Superior temporal gyrus (tissue), 1 donor: Measurements from ENCODE around the gene TMA7.
"Not testable (repeated sequence)": the region's sequence is repeated elsewhere in the genome, so short reads cannot be mapped to it uniquely, and the experiment has no call there.

ENCODE experiments used
- DNase-seq: peaks from one replicate; pipeline ENCODE4 v3.0.0-alpha.2; 2016; ENCODE audit errors: extremely low spot score

Gene TMA7

GRCh38 chr3:48435774-48436476, 4.1 kb upstream of the TMA7 start:
- DNase-seq, result peak; percentile 95

- DNase-seq, result no peak
These were observed 3.6 kb upstream of the TMA7 start for GRCh38 chr3:48436477-48436787.

DNA sequence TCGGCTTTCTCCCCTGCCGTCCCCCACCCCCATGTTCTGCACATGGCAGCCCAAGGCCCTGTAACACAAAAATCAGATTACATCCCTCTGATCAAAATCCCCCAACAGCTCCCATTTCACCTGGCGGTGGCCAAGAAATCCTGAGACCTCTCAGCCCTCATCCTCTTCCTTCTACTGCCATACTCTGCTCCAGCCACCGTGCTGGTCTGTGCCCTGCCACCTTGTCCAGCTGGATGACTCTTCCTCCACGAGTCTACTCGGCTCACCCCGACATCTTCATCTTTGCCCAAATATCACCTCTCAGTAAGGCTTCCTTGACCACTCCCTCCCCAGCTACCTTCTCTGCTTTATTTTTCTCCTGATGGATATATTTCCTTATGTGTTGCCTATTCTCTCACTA, 3.2 kb upstream of the TMA7 start:
- no peak for DNase-seq

- no peak for DNase-seq
These were observed 2.2 kb upstream of the TMA7 start for GRCh38 chr3:48437812-48438211.

GRCh38 chr3:48440590-48440958, 517 bp downstream of the TMA7 start:
- no peak for DNase-seq

DNA sequence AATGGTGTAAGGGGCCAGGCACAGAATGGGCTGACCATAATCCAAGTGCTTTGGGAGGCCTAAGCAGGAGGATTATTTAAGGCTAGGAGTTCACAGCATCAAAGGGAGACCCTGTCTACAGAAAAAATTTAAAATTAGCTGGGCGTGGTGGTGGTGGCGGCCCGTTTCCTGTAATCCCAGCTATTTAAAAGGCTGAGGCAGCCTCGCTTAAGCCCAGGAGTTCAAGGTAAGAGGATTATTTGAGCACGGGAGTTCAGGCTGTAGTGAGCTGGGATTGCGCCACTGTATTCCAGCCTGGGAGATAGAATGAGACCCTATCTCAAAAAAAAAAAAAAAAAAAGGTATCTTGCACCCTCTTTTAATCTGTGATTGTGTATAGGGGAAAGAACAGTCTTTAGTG, 1.9 kb downstream of the TMA7 start:
- DNase-seq, result no peak

DNA sequence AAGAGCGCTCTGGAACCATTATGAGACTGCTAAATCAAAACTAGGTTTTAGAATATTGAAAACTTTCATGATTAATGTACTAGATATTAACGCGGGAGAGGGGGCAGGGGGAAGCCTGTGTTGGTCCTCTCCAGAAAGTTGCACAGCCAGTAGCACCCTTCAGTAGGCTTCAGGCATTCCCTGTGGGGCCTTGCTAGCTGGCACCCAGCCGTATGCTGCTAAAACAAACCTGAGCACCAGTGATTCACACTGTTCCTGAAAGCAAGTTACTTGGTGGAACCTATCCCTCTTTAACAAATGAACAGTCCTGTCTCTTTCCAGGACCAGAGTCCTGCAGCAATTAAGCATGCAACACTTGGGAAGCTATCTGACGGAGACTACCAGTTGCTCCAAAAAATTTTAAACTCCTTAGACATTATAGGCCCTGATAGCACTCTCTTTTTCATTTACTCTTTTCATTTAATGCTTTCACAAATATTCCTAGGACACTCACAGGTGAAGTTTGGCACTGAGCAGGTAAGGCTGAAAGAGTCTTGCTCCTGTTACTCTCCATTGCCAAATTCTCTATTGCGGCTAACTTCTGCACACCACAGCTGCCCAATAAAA, 5.3 kb downstream of the TMA7 start:
- no peak for DNase-seq

- no peak for DNase-seq
These were observed 6.0 kb downstream of the TMA7 start for GRCh38 chr3:48446043-48446424.

- peak; percentile 88 for DNase-seq
These were observed 6.6 kb downstream of the TMA7 start, which contains the start of gene ATRIP for GRCh38 chr3:48446425-48447193. Gene ATRIP (plus strand): TSS chr3:48446737. CDS start chr3:48446846, 109 bp downstream.

DNA sequence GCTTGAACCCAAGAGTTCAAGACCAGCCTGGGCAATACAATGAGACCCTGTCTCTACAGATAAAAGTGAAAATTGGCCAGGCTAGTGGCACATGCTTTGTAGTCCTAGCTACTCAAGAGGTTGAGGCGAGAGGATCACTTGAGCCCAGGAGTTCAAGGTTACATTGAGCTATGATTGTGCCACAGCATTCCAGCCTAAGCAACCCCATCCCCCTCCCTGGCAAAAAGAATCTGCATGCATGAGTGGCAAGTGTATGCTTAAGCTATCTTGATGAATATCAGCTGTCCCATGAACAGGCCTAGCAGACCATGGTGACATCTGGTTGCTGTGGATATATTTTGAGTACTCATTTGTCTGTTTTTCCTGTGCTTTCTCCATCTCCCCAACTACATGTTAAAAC, 11.2 kb downstream of the TMA7 start:
- no peak for DNase-seq

GRCh38 chr3:48456456-48456855, 16.4 kb downstream of the TMA7 start:
- no peak for DNase-seq

- no peak for DNase-seq
These were observed 19.3 kb downstream of the TMA7 start for GRCh38 chr3:48459331-48459730.

DNA sequence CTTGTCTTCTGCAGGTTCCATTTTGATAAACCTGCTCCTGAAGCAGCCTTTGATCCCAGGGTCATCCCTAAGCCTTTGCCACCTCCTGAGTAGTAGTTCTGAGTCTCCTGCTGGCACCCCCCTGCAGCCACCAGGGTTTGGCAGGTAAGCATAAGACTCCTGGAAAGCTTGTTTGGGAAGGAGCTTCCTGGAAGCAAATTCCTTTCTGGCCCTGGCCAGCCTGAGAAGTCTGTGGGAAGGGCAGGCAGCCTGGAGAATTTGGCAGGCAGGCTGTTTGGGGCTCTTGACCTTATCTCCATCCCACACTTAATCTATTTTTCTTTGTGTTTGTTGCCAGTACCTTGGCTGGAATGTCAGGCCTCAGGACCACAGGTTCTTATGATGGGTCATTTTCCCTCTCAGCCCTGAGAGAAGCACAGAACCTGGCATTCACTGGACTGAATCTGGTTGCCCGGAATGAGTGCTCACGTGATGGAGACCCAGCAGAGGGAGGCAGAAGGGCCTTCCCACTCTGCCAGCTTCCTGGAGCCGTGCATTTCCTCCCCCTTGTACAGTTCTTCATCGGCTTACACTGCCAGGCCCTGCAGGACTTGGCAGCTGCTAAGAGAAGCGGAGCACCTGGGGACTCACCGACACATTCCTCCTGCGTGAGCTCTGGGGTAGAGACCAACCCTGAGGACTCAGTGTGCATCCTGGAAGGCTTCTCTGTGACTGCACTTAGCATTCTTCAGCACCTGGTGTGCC, 19.9 kb downstream of the TMA7 start:
- DNase-seq, result no peak

GRCh38 chr3:48460517-48460902, 20.5 kb downstream of the TMA7 start:
- no peak for DNase-seq

GRCh38 chr3:48461767-48462166, 21.7 kb downstream of the TMA7 start:
- not testable (repeated sequence) for DNase-seq

- DNase-seq, result no peak
These were observed 23.6 kb downstream of the TMA7 start for GRCh38 chr3:48463703-48464102.

- DNase-seq, result no peak
These were observed 24.7 kb downstream of the TMA7 start for GRCh38 chr3:48464713-48465221.

DNA sequence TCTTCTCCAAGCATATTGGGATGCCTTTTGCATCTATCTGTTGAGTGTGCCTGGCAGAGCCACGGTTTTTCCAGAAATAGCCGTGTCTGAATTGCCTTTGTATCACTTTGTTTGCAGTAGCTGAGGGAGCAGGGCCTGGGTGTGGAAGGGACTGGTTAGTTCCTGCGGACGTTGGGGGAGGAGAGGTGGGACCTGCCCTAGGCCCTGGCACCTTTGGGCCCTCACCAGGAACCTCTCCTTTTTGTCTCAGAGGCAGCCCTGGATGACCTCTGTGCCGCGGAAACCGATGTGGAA, 25.1 kb downstream of the TMA7 start:
- no peak for DNase-seq

- peak; percentile 97 for DNase-seq
These were observed 25.7 kb downstream of the TMA7 start for GRCh38 chr3:48465531-48466378.

DNA sequence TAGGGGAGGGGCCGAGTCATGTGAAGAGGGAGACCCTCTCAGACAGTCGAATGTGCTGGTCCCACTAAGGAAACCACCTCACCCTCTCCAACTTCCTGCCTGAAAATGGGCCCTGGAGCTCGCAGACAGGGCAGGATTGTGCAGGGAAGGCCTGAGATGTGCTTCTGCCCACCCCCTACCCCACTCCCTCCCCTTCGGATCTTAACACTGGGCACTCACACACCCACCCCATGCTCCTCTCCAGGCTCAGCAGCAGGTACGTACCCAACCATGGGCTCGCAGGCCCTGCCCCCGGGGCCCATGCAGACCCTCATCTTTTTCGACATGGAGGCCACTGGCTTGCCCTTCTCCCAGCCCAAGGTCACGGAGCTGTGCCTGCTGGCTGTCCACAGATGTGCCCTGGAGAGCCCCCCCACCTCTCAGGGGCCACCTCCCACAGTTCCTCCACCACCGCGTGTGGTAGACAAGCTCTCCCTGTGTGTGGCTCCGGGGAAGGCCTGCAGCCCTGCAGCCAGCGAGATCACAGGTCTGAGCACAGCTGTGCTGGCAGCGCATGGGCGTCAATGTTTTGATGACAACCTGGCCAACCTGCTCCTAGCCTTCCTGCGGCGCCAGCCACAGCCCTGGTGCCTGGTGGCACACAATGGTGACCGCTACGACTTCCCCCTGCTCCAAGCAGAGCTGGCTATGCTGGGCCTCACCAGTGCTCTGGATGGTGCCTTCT, 26.5 kb downstream of the TMA7 start:
- no peak for DNase-seq

DNA sequence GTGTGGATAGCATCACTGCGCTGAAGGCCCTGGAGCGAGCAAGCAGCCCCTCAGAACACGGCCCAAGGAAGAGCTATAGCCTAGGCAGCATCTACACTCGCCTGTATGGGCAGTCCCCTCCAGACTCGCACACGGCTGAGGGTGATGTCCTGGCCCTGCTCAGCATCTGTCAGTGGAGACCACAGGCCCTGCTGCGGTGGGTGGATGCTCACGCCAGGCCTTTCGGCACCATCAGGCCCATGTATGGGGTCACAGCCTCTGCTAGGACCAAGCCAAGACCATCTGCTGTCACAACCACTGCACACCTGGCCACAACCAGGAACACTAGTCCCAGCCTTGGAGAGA, 27.0 kb downstream of the TMA7 start:
- DNase-seq, result no peak
